Right cardiac atrium (tissue), 5 donors: ENCODE results near the gene SYCN. TPM values are rescaled to one million over a fixed set of nuclear protein-coding genes. Genes with fewer than 3 reads are reported as not detected.

Source experiments
- ATAC-seq, 2 donors: fragments of 200-7000 bp; cut with Tn5 transposase; one replicate each; pipeline versions ENCODE4 v1.8.0 to v1.9.1; 2020; ENCODE audit warnings: moderate library complexity in 2 of 2, mild to moderate bottlenecking in 1 of 2
- DNase-seq, 3 donors: peaks; one replicate each; pipeline ENCODE4 v3.0.0-alpha.2; 2020
- H3K27ac ChIP-seq: one replicate; pipeline ENCODE4 v1.5.1; 2013; ENCODE audit warnings: mild to moderate bottlenecking, low read length, control low read depth, moderate library complexity
- H3K27me3 ChIP-seq: one replicate; pipeline ENCODE4 v1.6.1; 2013; ENCODE audit not compliant: control insufficient read depth, insufficient read depth
- H3K4me1 ChIP-seq: one replicate; pipeline ENCODE4 v1.6.1; 2013; ENCODE audit warnings: low read length; ENCODE audit not compliant: control insufficient read depth, insufficient read depth
- H3K4me3 ChIP-seq: one replicate; pipeline ENCODE4 v1.5.1; 2013; ENCODE audit warnings: low read length, control low read depth
- H3K9me3 ChIP-seq: one replicate; pipeline ENCODE4 v1.6.1; 2013; ENCODE audit warnings: low read length; ENCODE audit not compliant: control insufficient read depth
- WGBS: extraction: QIAGEN DNeasy Blood & Tissue Kit; methylation state at CpG from one replicate; pipeline ENCODE4 v1.1.7; 2013; 5-methylcytosine and 5-hydroxymethylcytosine counted together
- intact Hi-C, 4 donors: fragments of 100-400 bp; cut with DNase I; formaldehyde crosslinking; loops; one replicate each; pipeline versions ENCODE4 v1.11.0 to v1.14.0; 2022 to 2023
- polyA plus RNA-seq: library from polyadenylated mRNA; stranded (reverse); fragments of 200-250 nt; gene quantifications from one replicate; pipeline ENCODE4 v1.2.3, GENCODE V29; 2013
- total RNA-seq, 4 donors: library from RNA; stranded (reverse); fragmentation: NEBNext Ultra II Directional; extraction: Animal tissue kit (Norgen Biotek cat#: 25700); gene quantifications; one replicate each; pipeline ENCODE4 v1.2.1, GENCODE V29; 2021
- donor health status: healthy with polysubstance abuse.
- donor health status: DM: no; HTN: yes; CAD: no.
- donor health status: DM: no; HTN: no; CAD: no.
- donor health status: DM: no; HTN: yes; CAD: no; lungs with severe emphysema.
- donor health status: DM: yes; HTN: yes; CAD: no.

The SYCN gene
- total and polyA plus RNA-seq, 5 donors, result not detected

- Histone ChIP-seq H3K9me3 (no peaks in the 10 kb centered on the region), H3K27ac (no peak overlapping the region), H3K4me1 (no peaks in the 10 kb centered on the region), H3K4me3 (no peak overlapping the region), H3K27me3 (no peaks in the 10 kb centered on the region)
- 73% methylated on average over 3 of the region's 3 CpGs for WGBS
- ATAC-seq, result no peak
- no peak for DNase-seq
- intact Hi-C loops, result no loop called here
Measured at GRCh38 chr19:39205449-39205764, 1.3 kb upstream of the SYCN start.

GRCh38 chr19:39202998-39203355, 1.1 kb downstream of the SYCN start:
- Histone ChIP-seq H3K27me3 (no peaks in the 10 kb centered on the region), H3K9me3 (no peaks in the 10 kb centered on the region), H3K4me1 (no peaks in the 10 kb centered on the region), H3K27ac (no peak overlapping the region), H3K4me3 (no peak overlapping the region)
- intact Hi-C loops, result no loop called here
- DNase-seq, result no peak
- 95% methylated on average over 1 of the region's 1 CpG for WGBS
- no peak for ATAC-seq

GRCh38 chr19:39200803-39201115, 3.3 kb downstream of the SYCN start:
- DNase-seq (peak in 1 of 3 donors; percentile 6), ATAC-seq (no peak)
- intact Hi-C loops, result no loop called here
- WGBS, result 87% methylated on average over 3 of the region's 3 CpGs
- Histone ChIP-seq H3K27ac (no peak overlapping the region), H3K4me1 (no peaks in the 10 kb centered on the region), H3K4me3 (no peak overlapping the region), H3K27me3 (no peaks in the 10 kb centered on the region), H3K9me3 (no peaks in the 10 kb centered on the region)

- H3K27me3 ChIP-seq, result no peaks in the 10 kb centered on the region
- ATAC-seq (no peak), DNase-seq (peak in 1 of 3 donors; percentile 48)
- no peak overlapping the region for H3K27ac ChIP-seq
- no peaks in the 10 kb centered on the region for H3K4me1 ChIP-seq
- H3K4me3 ChIP-seq, result no peak overlapping the region
- no peaks in the 10 kb centered on the region for H3K9me3 ChIP-seq
- intact Hi-C loops, result no loop called here
- WGBS, result 83% methylated on average over 32 of the region's 32 CpGs
Measured at GRCh38 chr19:39200066-39200802, 3.8 kb downstream of the SYCN start.

GRCh38 chr19:39199025-39199424, 5.0 kb downstream of the SYCN start:
- peak; percentile 66 to 75 for ATAC-seq
- H3K27me3 ChIP-seq, result no peaks in the 10 kb centered on the region

GRCh38 chr19:39197808-39198207, 6.3 kb downstream of the SYCN start:
- no peaks in the 10 kb centered on the region for H3K9me3 ChIP-seq
- no peaks in the 10 kb centered on the region for H3K4me1 ChIP-seq
- no peak for ATAC-seq
- no peak overlapping the region for H3K27ac ChIP-seq
- intact Hi-C loops, result loop anchor here in 1 of 4 donors (10.0 kb wide), 1 partner anchor 127 kb away; the partner anchor contains the start of gene LRFN1
- H3K27me3 ChIP-seq, result no peaks in the 10 kb centered on the region
- no peak overlapping the region for H3K4me3 ChIP-seq
- WGBS, result 58% methylated on average over 5 of the region's 5 CpGs
- DNase-seq, result no peak

More at GRCh38 chr19:39199025-39199424, 5.0 kb downstream of the SYCN start:
- Histone ChIP-seq H3K4me3 (no peak overlapping the region), H3K27ac (no peak overlapping the region), H3K9me3 (no peaks in the 10 kb centered on the region), H3K4me1 (no peaks in the 10 kb centered on the region)
- peak; percentile 68 to 84 (median 77) for DNase-seq
- intact Hi-C loops, result loop anchor here in 1 of 4 donors (10.0 kb wide), 1 partner anchor 126 kb away; the partner anchor contains the start of gene LRFN1
- WGBS, result 20% methylated on average over 11 of the region's 11 CpGs

- no peak within 1 kb of the TSS for H3K27ac ChIP-seq
- DNase-seq (peak in 1 of 3 donors; percentile 25), ATAC-seq (no peak)
- no peaks in the 10 kb centered on the region for H3K4me1 ChIP-seq
- H3K27me3 ChIP-seq, result no peaks in the 10 kb centered on the region
- no peak within 1 kb of the TSS for H3K4me3 ChIP-seq
- intact Hi-C loops, result loop anchor here in 1 of 4 donors (10.0 kb wide), 1 partner anchor 128 kb away; the partner anchor contains the start of gene LRFN1
- no peaks in the 10 kb centered on the region for H3K9me3 ChIP-seq
- WGBS, result 2% methylated on average over 51 of the region's 51 CpGs
Measured at GRCh38 chr19:39196860-39197562, 7.1 kb downstream of the SYCN start, which contains the start of gene NCCRP1. TSS of gene NCCRP1 (plus strand) at chr19:39196964. CDS start at chr19:39196983, 19 bp downstream.

GRCh38 chr19:39196320-39196719, 7.7 kb downstream of the SYCN start:
- intact Hi-C loops, result loop anchor here in 1 of 4 donors (10.0 kb wide), 1 partner anchor 128 kb away; the partner anchor contains the start of gene LRFN1
- 11% methylated on average over 7 of the region's 7 CpGs for WGBS
- DNase-seq (no peak), ATAC-seq (no peak)
- H3K4me1 ChIP-seq, result no peaks in the 10 kb centered on the region
- H3K4me3 ChIP-seq, result no peak overlapping the region
- no peak overlapping the region for H3K27ac ChIP-seq
- H3K27me3 ChIP-seq, result no peaks in the 10 kb centered on the region
- no peaks in the 10 kb centered on the region for H3K9me3 ChIP-seq

GRCh38 chr19:39195755-39196154, 8.3 kb downstream of the SYCN start:
- no peak for DNase-seq
- 49% methylated on average over 9 of the region's 9 CpGs for WGBS
- no peak overlapping the region for H3K4me3 ChIP-seq
- no peaks in the 10 kb centered on the region for H3K27me3 ChIP-seq
- H3K9me3 ChIP-seq, result no peaks in the 10 kb centered on the region
- no peak for ATAC-seq
- no peak overlapping the region for H3K27ac ChIP-seq
- intact Hi-C loops, result loop anchor here in 1 of 4 donors (10.0 kb wide), 1 partner anchor 129 kb away; the partner anchor contains the start of gene LRFN1
- no peaks in the 10 kb centered on the region for H3K4me1 ChIP-seq

GRCh38 chr19:39194832-39195542, 9.1 kb downstream of the SYCN start:
- H3K27me3 ChIP-seq, result no peaks in the 10 kb centered on the region
- intact Hi-C loops, result loop anchor here in 1 of 4 donors (10.0 kb wide), 1 partner anchor 130 kb away; the partner anchor contains the start of gene LRFN1
- WGBS, result 44% methylated on average over 9 of the region's 9 CpGs

More at GRCh38 chr19:39194832-39195542, 9.1 kb downstream of the SYCN start:
- H3K4me1 ChIP-seq, result no peaks in the 10 kb centered on the region
- DNase-seq (peak in 1 of 3 donors; percentile 11), ATAC-seq (no peak)
- H3K9me3 ChIP-seq, result no peaks in the 10 kb centered on the region
- H3K27ac ChIP-seq, result no peak overlapping the region
- H3K4me3 ChIP-seq, result no peak overlapping the region
